Measurements from ENCODE around the gene AKAP6.
"Not testable (repeated sequence)": the region's sequence is repeated elsewhere in the genome, so short reads cannot be mapped to it uniquely, and the experiment has no call there.

AKAP6 gene

DNA sequence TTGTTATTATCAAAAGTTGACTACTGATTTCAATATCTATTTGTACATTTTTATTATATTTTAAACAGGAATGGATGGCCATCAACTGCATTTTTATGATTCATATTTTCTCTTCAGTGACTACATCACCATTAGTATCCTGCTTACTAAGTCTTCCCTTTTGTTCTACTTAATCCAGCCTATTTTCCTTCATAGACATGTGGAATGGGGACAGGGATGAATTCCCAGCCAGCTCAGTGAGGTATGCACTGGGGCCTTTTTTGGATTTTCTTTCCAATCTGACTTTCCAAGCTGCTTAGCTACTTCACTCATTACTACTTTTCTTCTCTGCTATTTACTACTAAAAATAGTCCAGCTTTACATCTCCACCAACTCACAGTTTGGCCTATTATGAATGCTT, 38.4 kb downstream of the AKAP6 start:
- no peak for DNase-seq (ENCODE audit: low read depth)
- H3K4me3 ChIP-seq (ENCODE audit: low read depth, low read length) = no peak overlapping the region
- no peak for TF ChIP-seq CTCF (conservative IDR thresholded peaks at IDR 0.05; ENCODE audit: low read depth, low read length)

DNA sequence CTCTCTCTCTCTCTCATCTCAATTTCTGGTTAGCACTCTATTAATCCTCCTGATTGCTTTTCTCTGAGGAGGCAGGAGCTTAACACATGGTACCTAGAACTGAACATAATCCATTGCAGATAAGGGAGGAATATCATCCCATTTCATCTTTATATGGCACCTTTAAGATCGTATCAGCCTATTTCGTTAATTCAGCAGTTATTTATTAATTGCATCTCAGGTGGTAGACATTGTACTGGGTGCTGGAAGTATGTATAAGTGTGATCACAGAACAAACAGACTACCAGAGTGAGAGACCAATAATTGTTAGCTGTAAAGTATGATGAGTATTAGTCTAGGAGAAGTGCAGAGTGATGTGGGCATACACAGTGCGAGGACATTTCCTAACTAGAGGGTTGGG, 39.0 kb downstream of the AKAP6 start:
- no peak overlapping the region for H3K4me3 ChIP-seq (ENCODE audit: low read depth, low read length)
- no peak for DNase-seq (ENCODE audit: low read depth)
- TF ChIP-seq CTCF (conservative IDR thresholded peaks at IDR 0.05; ENCODE audit: low read depth, low read length) = no peak

DNA sequence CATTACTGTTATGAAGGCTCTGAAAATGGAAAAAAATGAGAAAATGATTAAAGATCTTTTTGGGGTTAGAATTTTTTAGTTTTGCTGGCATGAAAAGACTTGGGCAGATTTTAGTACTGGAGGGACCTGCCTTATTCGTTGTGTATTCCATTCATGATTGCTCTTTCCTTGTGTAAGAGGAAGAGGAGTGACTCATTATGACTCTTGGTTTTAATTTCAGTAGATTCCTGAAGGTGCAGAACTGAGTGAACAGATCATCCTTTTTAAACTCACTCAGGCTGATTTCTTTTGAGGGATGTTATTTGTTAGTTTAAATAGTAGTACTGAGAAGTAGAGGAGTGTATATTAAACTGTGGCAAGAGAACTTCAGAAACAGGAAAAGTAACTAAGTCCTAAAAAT, 41.6 kb downstream of the AKAP6 start:
- peak; percentile 76 for DNase-seq (ENCODE audit: low read depth)
- no peak overlapping the region for H3K4me3 ChIP-seq (ENCODE audit: low read depth, low read length)
- TF ChIP-seq CTCF (conservative IDR thresholded peaks at IDR 0.05; ENCODE audit: low read depth, low read length) = no peak

DNA sequence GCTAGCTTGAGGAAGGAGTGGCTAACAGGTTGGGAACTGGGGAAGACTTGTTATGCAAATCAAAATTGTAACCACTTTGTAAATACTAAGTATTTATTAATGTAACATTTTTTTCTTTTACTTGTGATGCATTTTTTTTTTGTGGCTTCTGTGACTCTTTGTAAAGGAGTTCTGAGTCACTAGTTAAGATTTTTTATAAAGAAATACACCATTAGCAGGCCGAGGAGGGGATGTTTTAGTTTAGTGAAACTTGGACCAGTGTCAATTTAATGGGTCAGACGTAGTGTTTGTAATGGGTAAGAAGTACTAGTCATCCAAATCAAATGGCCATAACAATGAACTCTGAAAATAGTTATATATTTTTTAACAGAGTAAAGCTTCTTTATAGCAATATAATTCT, 43.1 kb downstream of the AKAP6 start:
- peak; percentile 84 for DNase-seq (ENCODE audit: low read depth)
- H3K4me3 ChIP-seq (ENCODE audit: low read depth, low read length) = no peak overlapping the region
- no peak for TF ChIP-seq CTCF (conservative IDR thresholded peaks at IDR 0.05; ENCODE audit: low read depth, low read length)

- H3K4me3 ChIP-seq (ENCODE audit: low read depth, low read length); DNase-seq (ENCODE audit: low read depth): not testable (repeated sequence)
These were observed 44.1 kb downstream of the AKAP6 start for GRCh38 chr14:32373174-32373573.

- DNase-seq (ENCODE audit: low read depth) = peak; percentile 29
- no peak overlapping the region for H3K4me3 ChIP-seq (ENCODE audit: low read depth, low read length)
- TF ChIP-seq CTCF (conservative IDR thresholded peaks at IDR 0.05; ENCODE audit: low read depth, low read length) = no peak
These were observed 45.1 kb downstream of the AKAP6 start for GRCh38 chr14:32374155-32374554.

DNA sequence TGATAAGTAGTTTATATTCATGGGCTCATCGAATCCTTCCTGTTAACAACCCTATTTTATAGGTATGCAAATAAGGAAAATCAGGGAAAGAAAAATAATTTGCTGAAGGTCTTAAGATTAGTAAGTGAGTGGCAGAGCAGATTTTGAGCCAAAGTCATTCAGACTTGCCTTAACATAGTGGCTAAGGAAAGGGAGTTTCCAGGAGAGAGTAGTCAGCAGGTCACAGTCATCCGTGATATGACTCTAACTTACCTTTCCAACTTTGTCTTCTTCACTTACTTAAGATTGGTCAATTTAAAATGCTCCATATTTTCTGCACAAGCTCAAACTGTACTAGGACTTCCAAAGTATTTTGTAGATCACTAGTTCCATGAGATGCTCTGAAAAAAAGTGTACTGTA, 46.6 kb downstream of the AKAP6 start:
- no peak overlapping the region for H3K4me3 ChIP-seq (ENCODE audit: low read depth, low read length)
- no peak for TF ChIP-seq CTCF (conservative IDR thresholded peaks at IDR 0.05; ENCODE audit: low read depth, low read length)
- DNase-seq (ENCODE audit: low read depth) = no peak

Measured in choroid plexus epithelial cell (primary cell).